ENCODE results near the gene GNB3. TPM values are rescaled to one million over a fixed set of nuclear protein-coding genes. Genes with fewer than 3 reads are reported as not detected.

GNB3 gene
- polyA plus RNA-seq, 1 experiment = 5.3 TPM

DNA sequence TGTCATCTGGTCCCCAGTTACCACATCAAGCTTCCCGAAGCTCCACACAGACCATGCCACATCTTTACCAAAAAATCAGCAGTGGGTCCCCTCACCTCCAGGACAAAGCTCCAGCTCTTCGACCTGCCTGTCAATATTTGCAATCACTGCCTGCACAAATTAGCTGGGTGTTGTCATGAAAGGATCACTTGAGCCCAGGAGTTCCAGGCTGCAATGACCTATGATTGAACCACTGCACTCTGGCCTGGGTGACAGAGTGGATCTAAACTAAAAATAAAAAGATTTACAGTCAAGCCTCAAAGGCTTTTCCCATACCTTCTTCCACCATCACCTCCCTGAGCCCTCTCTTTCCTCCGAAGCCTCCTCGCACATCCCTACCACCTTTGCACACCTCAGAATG, 44.1 kb upstream of the GNB3 start:
- no peak for DNase-seq (ENCODE audit: low read depth)
- POLR2A ChIA-PET = no interaction called here
- no peaks in the 10 kb centered on the region for H3K36me3 ChIP-seq (ENCODE audit: control insufficient read depth, insufficient read depth, low read length)
- H3K4me3 ChIP-seq (ENCODE audit: low read depth, low read length) = no peak overlapping the region
- peaks cover 4% of the 10 kb centered on the region; the same call in 1 of the 2 replicates for H3K27me3 ChIP-seq (ENCODE audit: control insufficient read depth, insufficient read depth, low read length)
- no peak for TF ChIP-seq CTCF (IDR thresholded peaks at IDR 0.05; ENCODE audit: insufficient read depth, low read depth, low read length)
- CTCF ChIA-PET = interaction anchor here (0.8 to 2.0 kb wide), 4 partner anchors 11 to 43 kb away, joined by 3 to 11 read pairs (median 4); partner anchors contain the start of gene MLF2

DNA sequence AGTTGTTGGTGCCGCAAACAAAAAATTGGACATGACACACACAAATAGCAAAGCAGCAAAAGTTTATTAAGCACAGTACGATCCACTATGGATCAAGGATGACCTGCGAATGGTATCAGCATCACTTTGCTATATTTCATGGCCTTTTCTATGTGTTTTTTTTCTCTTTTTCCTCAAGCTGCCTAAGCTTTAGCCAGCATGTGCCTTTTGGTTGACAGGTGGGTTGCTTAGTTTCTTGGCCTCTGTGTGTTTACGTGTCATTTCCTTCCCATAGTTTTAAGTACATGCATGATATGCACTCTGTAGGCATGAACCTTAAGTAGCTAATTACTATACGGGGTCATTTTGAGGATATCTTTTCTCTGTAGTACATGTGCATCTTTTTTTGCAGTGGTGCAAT, 41.6 kb upstream of the GNB3 start:
- no peak for DNase-seq (ENCODE audit: low read depth)
- ChIA-PET POLR2A (no interaction called here), CTCF (interaction anchor here (1.0 kb wide), 1 partner anchor 15 kb away, joined by 3 read pairs; no protein-coding TSS in a partner anchor)
- H3K4me3 ChIP-seq (ENCODE audit: low read depth, low read length) = no peak overlapping the region
- no peaks in the 10 kb centered on the region for H3K36me3 ChIP-seq (ENCODE audit: control insufficient read depth, insufficient read depth, low read length)
- TF ChIP-seq CTCF (IDR thresholded peaks at IDR 0.05; ENCODE audit: insufficient read depth, low read depth, low read length) = no peak
- peaks cover 4% of the 10 kb centered on the region; the same call in 1 of the 2 replicates for H3K27me3 ChIP-seq (ENCODE audit: control insufficient read depth, insufficient read depth, low read length)

GRCh38 chr12:6807170-6807569, 33.6 kb upstream of the GNB3 start:
- ChIA-PET CTCF (no interaction called here), POLR2A (no interaction called here)
- TF ChIP-seq CTCF (IDR thresholded peaks at IDR 0.05; ENCODE audit: insufficient read depth, low read depth, low read length) = no peak

GRCh38 chr12:6809056-6809455, 31.7 kb upstream of the GNB3 start:
- DNase-seq (ENCODE audit: low read depth) = no peak
- no peak for TF ChIP-seq CTCF (IDR thresholded peaks at IDR 0.05; ENCODE audit: insufficient read depth, low read depth, low read length)
- POLR2A ChIA-PET = interaction anchor here (0.7 kb wide), 1 partner anchor 43 kb away, joined by 3 read pairs; no protein-coding TSS in a partner anchor

More at GRCh38 chr12:6807170-6807569, 33.6 kb upstream of the GNB3 start:
- Histone ChIP-seq H3K36me3 (ENCODE audit: control insufficient read depth, insufficient read depth, low read length) (no peaks in the 10 kb centered on the region), H3K4me3 (ENCODE audit: low read depth, low read length) (no peak overlapping the region), H3K27me3 (ENCODE audit: control insufficient read depth, insufficient read depth, low read length) (peaks cover 3% of the 10 kb centered on the region; the same call in 1 of the 2 replicates)
- DNase-seq (ENCODE audit: low read depth) = no peak

GRCh38 chr12:6810758-6811157, 30.0 kb upstream of the GNB3 start:
- ChIA-PET CTCF (interaction anchor here (0.7 to 1.5 kb wide), 2 partner anchors 19 to 34 kb away, joined by 3 read pairs; no protein-coding TSS in a partner anchor), POLR2A (interaction anchor here (0.5 to 0.6 kb wide), 2 partner anchors 57 to 133 kb away, joined by 5 to 11 read pairs; partner anchors contain the start of gene C12orf57)
- Histone ChIP-seq H3K36me3 (ENCODE audit: control insufficient read depth, insufficient read depth, low read length) (no peaks in the 10 kb centered on the region), H3K27me3 (ENCODE audit: control insufficient read depth, insufficient read depth, low read length) (peaks cover 7% of the 10 kb centered on the region), H3K4me3 (ENCODE audit: low read depth, low read length) (no peak overlapping the region)
- no peak for TF ChIP-seq CTCF (IDR thresholded peaks at IDR 0.05; ENCODE audit: insufficient read depth, low read depth, low read length)
- no peak for DNase-seq (ENCODE audit: low read depth)

More at GRCh38 chr12:6809056-6809455, 31.7 kb upstream of the GNB3 start:
- Histone ChIP-seq H3K27me3 (ENCODE audit: control insufficient read depth, insufficient read depth, low read length) (peaks cover 4% of the 10 kb centered on the region), H3K4me3 (ENCODE audit: low read depth, low read length) (no peak overlapping the region), H3K36me3 (ENCODE audit: control insufficient read depth, insufficient read depth, low read length) (no peaks in the 10 kb centered on the region)
- CTCF ChIA-PET = interaction anchor here (0.9 to 1.5 kb wide), 3 partner anchors 16 to 22 kb away, joined by 3 read pairs; no protein-coding TSS in a partner anchor
